Measurements from ENCODE around the gene MFAP5. TPM values are rescaled to one million over a fixed set of nuclear protein-coding genes. Genes with fewer than 3 reads are reported as not detected.

Gene MFAP5
- total and polyA plus RNA-seq, 10 of the 15 experiments (the other 5 are each of a cell fraction or from before 2014, with no cell fraction given), result 0.06 to 0.14 (median 0.12) TPM; not detected in 7

DNA sequence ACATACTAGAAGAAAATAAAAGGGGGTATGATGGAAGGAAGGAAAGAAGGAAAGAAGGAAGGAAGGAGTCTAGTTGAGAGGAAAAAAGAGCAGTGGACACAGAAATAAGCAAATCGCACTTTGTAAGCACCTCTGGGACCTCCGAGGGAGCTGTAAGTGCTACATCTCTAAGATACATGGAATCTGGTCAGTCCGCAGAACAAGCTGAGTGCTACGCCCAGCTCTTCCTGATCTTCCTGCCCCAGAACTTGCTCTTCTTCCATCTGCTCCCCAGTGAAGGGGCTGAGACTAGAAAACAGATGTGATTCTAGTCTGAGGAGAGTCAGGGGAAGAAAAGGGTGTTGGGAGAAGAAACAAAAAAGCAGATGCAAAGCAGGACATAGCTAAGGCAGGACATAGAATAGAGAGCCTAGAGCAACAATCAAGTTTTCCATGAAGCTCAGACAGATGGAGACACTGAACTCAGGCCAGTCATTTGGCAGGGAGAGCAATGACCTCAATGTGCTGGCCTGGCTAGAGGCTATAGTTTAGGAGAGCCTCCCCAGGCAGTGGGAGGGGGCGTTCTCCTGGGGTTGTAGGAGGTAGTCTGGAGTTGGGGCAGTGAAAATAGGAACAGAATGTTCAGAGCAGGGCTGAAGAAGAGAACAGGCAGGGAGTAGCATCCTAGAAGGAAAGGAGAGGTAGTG, 1.7 kb upstream of the MFAP5 start:
- FAIRE-seq, result no peak
- CTCF ChIA-PET, result interaction anchor here (1.6 kb wide), 1 partner anchor 374 kb away, joined by 4 read pairs; no protein-coding TSS in a partner anchor
- Histone ChIP-seq H4K20me1 (ENCODE audit: control insufficient read depth, insufficient read depth) (no peaks in the 10 kb centered on the region), H3K27me3 (replicated peaks in 1 of 2; ENCODE audit: control insufficient read depth in 2 of 2, insufficient read depth in 2 of 2, low read length in 1 of 2) (peaks cover 0 to 5% of the 10 kb centered on the region in 2 experiments; a peak in 2 of 4 replicates), H2AFZ (ENCODE audit: control insufficient read depth, low read depth, low read length) (no peak overlapping the region), H3K36me3 (ENCODE audit: control insufficient read depth in 2 of 2, insufficient read depth in 2 of 2, low read length in 1 of 2) (no peaks in the 10 kb centered on the region), H3K79me2 (ENCODE audit: control insufficient read depth, insufficient read depth, low read length) (no peaks in the 10 kb centered on the region), H3K4me3 (no peak overlapping the region), H3K4me1 (ENCODE audit: control insufficient read depth, insufficient read depth, low read length) (no peaks in the 10 kb centered on the region), H3K4me2 (ENCODE audit: control insufficient read depth, insufficient read depth) (no peak overlapping the region), H3K9me3 (replicated peaks; ENCODE audit: control insufficient read depth, insufficient read depth, low read length) (no peaks in the 10 kb centered on the region; the same call in 2 of the 3 replicates), H3K9ac (ENCODE audit: control insufficient read depth, insufficient read depth, low read length) (no peak overlapping the region), H3K27ac (ENCODE audit: control insufficient read depth, insufficient read depth) (no peak overlapping the region)
- no peak for DNase-seq (ENCODE audit: low read depth, low spot score)
- in situ Hi-C loops (cut with MboI), result no loop called here
- SMC1A ChIA-PET (ENCODE audit: uncharacterized antibody, unreplicated experiment), result interaction anchor here (1.5 kb wide), 1 partner anchor 120 kb away, joined by 3 read pairs; no protein-coding TSS in a partner anchor
- intact Hi-C loops (cut with micrococcal nuclease; ENCODE audit: unreplicated experiment), result loop anchor here (5.0 kb wide), 1 partner anchor 373 kb away; no protein-coding TSS in a partner anchor
- TF ChIP-seq CHD4 (IDR thresholded peaks at IDR 0.05), result no peak
- TF ChIP-seq, protein P1, sequence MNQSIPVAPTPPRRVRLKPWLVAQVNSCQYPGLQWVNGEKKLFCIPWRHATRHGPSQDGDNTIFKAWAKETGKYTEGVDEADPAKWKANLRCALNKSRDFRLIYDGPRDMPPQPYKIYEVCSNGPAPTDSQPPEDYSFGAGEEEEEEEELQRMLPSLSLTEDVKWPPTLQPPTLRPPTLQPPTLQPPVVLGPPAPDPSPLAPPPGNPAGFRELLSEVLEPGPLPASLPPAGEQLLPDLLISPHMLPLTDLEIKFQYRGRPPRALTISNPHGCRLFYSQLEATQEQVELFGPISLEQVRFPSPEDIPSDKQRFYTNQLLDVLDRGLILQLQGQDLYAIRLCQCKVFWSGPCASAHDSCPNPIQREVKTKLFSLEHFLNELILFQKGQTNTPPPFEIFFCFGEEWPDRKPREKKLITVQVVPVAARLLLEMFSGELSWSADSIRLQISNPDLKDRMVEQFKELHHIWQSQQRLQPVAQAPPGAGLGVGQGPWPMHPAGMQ (IDR thresholded peaks at IDR 0.05; ENCODE audit: borderline replicate concordance), result no peak
- TF ChIP-seq MYC (IDR thresholded peaks at IDR 0.05; ENCODE audit: insufficient read depth, insufficient read length, insufficient replicate concordance, low read length, severe bottlenecking), result no peak
- TF ChIP-seq SMC3 (IDR thresholded peaks at IDR 0.05; ENCODE audit: borderline replicate concordance, low read length), result no peak
- TF ChIP-seq CHD1 (IDR thresholded peaks at IDR 0.05; ENCODE audit: low read depth, low read length), result no peak
- no peak for TF ChIP-seq FOS (IDR thresholded peaks at IDR 0.05; ENCODE audit: borderline replicate concordance, extremely low read depth, insufficient read length)
- no peak for ATAC-seq
- WGBS (ENCODE audit: insufficient coverage, insufficient replicate concordance, low lambda C conversion rate, missing lambda C conversion rate), result 77% methylated on average over 5 of the region's 5 CpGs
- RAD21 ChIA-PET (ENCODE audit: unreplicated experiment), result no interaction called here
- BruUV-seq (replicated peaks), result no TSS peak
- POLR2A ChIA-PET, result no interaction called here
